Activated B cell treated with CpG ODN at 0.5 μM for 24 hours (primary cell): ENCODE measurements around the gene KLHL35. TPM values are rescaled to one million over a fixed set of nuclear protein-coding genes. Genes with fewer than 3 reads are reported as not detected.

Experiments used
- ATAC-seq: fragments of 200-7000 bp; cut with Tn5 transposase; one replicate; pipeline ENCODE4 v1.10.0; 2021; ENCODE audit warnings: low read depth, mild to moderate bottlenecking, moderate library complexity
- CTCF ChIA-PET: fragments of 350-600 bp; sonication (Branson Sonifier 250); formaldehyde crosslinking; loops from one replicate; lab custom pipeline; 2021; ENCODE audit warnings: antibody characterized with exemption; lab: Charles Lee
- POLR2A ChIA-PET: fragments of 350-600 bp; sonication (Branson Sonifier 250); formaldehyde crosslinking; loops from one replicate; lab custom pipeline; 2021; ENCODE audit warnings: antibody characterized with exemption; lab: Charles Lee
- DNase-seq: peaks from one replicate; pipeline ENCODE4 v3.0.0; 2022
- H3K27ac Mint-ChIP-seq: one replicate; pipeline ENCODE4 v1.8.0; 2020; ENCODE audit warnings: mixed read lengths
- H3K27me3 Mint-ChIP-seq: one replicate; pipeline ENCODE4 v1.8.0; 2021; ENCODE audit warnings: mixed read lengths
- H3K36me3 Mint-ChIP-seq: one replicate; pipeline ENCODE4 v1.8.0; 2021; ENCODE audit warnings: low read depth, mixed read lengths
- H3K4me1 Mint-ChIP-seq: one replicate; pipeline ENCODE4 v1.8.0; 2021; ENCODE audit warnings: mixed read lengths
- H3K4me3 Mint-ChIP-seq: one replicate; pipeline ENCODE4 v1.8.0; 2020; ENCODE audit warnings: mild to moderate bottlenecking, mixed read lengths
- H3K9me3 Mint-ChIP-seq: one replicate; pipeline ENCODE4 v1.8.0; 2020; ENCODE audit warnings: mixed read lengths
- intact Hi-C: fragments of 100-400 bp; cut with micrococcal nuclease; formaldehyde crosslinking; loops from one replicate; pipeline ENCODE4 v1.15.1; 2024
- total RNA-seq: library from RNA; stranded (reverse); gene quantifications from 2 replicates; pipeline ENCODE4 v1.2.3, GENCODE V29; 2022
- TF ChIP-seq, protein P1 (sequence below): fragments of 200-600 bp; IDR thresholded peaks from one replicate; pipeline ENCODE4 v1.8.0; 2022; ENCODE audit warnings: antibody characterized with exemption, mild to moderate bottlenecking

Gene KLHL35
- total RNA-seq, 1 donor from 2014 or later = 0.11 TPM

DNA sequence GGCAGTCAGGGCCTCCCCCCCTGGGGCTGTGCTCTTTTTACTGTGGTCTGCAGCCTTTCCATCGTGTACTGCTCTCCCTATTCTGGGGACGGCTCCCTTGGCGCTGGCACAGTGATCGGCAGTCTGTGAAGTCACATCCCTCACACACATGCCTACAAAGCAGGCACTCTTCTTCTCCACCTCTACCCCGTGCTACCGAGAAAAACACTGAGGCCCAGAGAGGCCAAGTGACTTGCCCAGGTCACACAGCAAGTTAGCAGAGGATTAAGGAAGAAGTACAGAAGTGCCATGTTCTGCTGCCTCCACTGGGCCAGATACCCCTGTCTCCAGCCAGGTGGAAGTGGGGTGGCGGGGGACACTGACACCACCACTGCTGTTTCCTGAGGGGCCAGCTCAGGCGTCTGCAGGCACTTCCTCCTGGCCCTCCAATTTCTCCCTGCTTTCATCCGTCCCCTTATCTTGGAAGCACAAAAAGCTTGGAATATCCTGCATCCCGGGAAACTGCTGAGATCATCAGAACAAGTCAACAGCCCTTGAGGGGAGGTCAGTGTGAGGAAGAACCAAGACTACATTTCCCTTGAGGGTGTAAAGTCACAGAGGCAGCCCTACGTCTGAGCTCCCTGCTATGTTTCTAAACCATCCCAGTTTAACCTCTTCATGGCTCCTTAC, 30.2 kb upstream of the KLHL35 start:
- ATAC-seq = no peak
- Mint-ChIP-seq H3K36me3 (peaks cover 9% of the 10 kb centered on the region), H3K4me3 (no peak overlapping the region), H3K27ac (no peak overlapping the region), H3K9me3 (no peaks in the 10 kb centered on the region), H3K4me1 (peaks cover 12% of the 10 kb centered on the region), H3K27me3 (no peaks in the 10 kb centered on the region)
- ChIA-PET POLR2A (no interaction called here), CTCF (interaction anchor here (1.6 kb wide), 1 partner anchor 68 kb away, joined by 3 read pairs; no protein-coding TSS in a partner anchor)
- intact Hi-C loops = no loop called here
- DNase-seq = no peak
- TF ChIP-seq, protein P1, sequence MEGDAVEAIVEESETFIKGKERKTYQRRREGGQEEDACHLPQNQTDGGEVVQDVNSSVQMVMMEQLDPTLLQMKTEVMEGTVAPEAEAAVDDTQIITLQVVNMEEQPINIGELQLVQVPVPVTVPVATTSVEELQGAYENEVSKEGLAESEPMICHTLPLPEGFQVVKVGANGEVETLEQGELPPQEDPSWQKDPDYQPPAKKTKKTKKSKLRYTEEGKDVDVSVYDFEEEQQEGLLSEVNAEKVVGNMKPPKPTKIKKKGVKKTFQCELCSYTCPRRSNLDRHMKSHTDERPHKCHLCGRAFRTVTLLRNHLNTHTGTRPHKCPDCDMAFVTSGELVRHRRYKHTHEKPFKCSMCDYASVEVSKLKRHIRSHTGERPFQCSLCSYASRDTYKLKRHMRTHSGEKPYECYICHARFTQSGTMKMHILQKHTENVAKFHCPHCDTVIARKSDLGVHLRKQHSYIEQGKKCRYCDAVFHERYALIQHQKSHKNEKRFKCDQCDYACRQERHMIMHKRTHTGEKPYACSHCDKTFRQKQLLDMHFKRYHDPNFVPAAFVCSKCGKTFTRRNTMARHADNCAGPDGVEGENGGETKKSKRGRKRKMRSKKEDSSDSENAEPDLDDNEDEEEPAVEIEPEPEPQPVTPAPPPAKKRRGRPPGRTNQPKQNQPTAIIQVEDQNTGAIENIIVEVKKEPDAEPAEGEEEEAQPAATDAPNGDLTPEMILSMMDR = no peak

DNA sequence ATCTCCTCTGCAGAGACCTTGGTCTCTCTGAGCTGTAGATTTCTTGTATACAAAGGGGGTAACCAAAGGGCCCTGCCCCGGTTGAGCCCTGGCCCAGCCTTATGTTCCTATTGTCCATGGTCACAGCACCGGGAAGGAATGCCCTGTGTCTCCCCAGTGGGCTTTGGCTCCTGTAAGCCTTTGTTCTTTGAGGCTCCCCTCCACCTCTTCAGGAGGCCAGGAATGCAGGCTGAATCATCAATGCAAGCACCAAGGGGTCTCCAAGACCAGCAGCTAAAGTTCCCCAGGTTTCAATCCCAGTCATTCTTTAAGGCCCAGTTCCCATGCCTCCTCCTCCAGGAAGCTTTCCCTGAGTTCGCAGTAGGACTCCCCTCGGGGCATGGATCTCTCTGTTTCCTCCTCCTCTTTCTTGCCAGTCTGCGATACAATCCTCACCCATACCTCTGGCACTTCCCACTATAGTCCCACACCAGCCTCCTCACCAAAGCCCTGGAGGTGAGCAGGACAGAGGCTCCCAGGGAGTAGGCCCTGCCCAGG, 29.2 kb upstream of the KLHL35 start:
- ATAC-seq (no peak), DNase-seq (no peak)
- ChIA-PET POLR2A (no interaction called here), CTCF (interaction anchor here (1.6 kb wide), 1 partner anchor 70 kb away, joined by 3 read pairs; no protein-coding TSS in a partner anchor)
- intact Hi-C loops = no loop called here
- no peak overlapping the region for H3K27ac Mint-ChIP-seq
- peaks cover 9% of the 10 kb centered on the region for H3K4me1 Mint-ChIP-seq
- H3K36me3 Mint-ChIP-seq = peaks cover 7% of the 10 kb centered on the region
- no peaks in the 10 kb centered on the region for H3K9me3 Mint-ChIP-seq
- TF ChIP-seq, protein P1 = no peak
- no peaks in the 10 kb centered on the region for H3K27me3 Mint-ChIP-seq
- no peak overlapping the region for H3K4me3 Mint-ChIP-seq

DNA sequence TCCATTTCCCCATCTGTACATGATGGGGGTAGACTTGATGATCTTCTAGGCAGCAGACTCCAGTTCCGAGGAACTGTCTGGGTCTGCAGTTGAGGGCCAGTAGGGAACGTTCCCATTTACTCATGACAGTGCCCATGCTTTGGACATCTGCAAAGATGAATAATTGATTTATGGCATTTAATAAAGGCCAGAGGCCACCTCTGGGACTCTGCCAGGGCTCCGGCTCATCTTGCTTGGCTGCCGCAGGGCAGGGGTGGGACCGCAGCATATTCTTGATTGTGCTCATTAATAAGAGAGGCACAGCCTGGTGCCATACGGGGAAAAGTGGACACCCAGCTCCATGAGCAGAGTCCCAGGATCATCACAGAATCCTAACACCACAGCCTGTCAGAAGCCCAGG, 28.1 kb upstream of the KLHL35 start:
- DNase-seq (no peak), ATAC-seq (no peak)
- no peak overlapping the region for H3K4me3 Mint-ChIP-seq
- peaks cover 1% of the 10 kb centered on the region for H3K4me1 Mint-ChIP-seq
- CTCF ChIA-PET = no interaction called here
- H3K27me3 Mint-ChIP-seq = no peaks in the 10 kb centered on the region
- TF ChIP-seq, protein P1 = no peak
- peaks cover 7% of the 10 kb centered on the region for H3K36me3 Mint-ChIP-seq
- no peaks in the 10 kb centered on the region for H3K9me3 Mint-ChIP-seq
- intact Hi-C loops = no loop called here
- no peak overlapping the region for H3K27ac Mint-ChIP-seq
- POLR2A ChIA-PET = no interaction called here

DNA sequence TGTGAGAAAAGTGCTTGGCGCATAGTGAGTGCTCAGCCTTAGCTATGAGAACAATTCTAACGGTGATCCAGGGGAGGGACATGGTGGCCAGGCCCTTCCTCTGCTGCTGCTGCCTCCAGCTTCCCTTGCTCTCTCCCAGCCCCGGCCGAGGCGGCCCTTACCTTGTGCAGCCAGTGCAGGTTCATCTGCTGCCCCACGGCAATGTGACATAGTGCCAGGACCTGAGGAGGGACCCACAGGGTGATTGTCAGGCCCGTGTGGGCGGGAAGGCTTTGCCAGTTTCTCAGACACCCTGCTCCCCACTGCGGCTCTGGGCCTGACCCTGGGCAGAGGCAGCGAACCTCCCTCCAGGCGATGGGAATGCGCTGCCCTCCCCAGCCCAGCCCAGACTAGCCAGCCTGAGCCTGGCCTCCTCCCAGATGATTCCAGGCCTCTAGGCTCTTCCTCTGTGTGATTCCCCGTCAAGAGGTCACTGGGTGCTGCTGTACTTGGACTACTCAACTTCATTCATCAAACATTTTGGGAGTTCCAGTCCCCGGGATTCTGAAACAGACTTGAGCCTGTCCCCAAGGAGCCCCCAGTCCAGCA, 23.7 kb upstream of the KLHL35 start:
- DNase-seq (no peak), ATAC-seq (no peak)
- Mint-ChIP-seq H3K4me1 (no peaks in the 10 kb centered on the region), H3K27ac (no peak overlapping the region), H3K4me3 (no peak overlapping the region), H3K9me3 (no peaks in the 10 kb centered on the region), H3K27me3 (no peaks in the 10 kb centered on the region), H3K36me3 (peaks cover 15% of the 10 kb centered on the region)
- intact Hi-C loops = no loop called here
- ChIA-PET CTCF (no interaction called here), POLR2A (no interaction called here)
- TF ChIP-seq, protein P1 = no peak

DNA sequence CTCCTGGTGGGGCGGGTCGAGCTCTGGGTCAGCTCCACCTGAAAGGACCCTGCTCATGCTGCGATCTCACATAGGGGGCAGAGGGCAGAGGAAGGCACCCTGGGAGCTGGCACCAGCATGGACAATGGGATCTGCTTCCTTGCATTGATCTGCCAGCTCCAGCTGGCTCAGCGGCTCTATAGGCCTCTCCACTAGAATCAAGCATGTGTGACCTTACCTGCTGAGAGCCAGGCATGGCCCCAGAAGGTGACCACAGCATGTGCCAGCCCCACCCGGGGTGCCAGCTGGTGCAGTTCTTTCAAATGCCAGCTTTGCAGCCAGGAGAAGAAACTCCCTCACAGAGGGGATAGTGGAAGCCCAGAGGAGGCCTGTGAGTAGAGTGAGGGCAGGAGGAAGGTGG, 22.0 kb upstream of the KLHL35 start:
- no peaks in the 10 kb centered on the region for H3K27me3 Mint-ChIP-seq
- ChIA-PET CTCF (interaction anchor here (1.0 to 1.7 kb wide), 2 partner anchors 9 to 77 kb away, joined by 3 read pairs; no protein-coding TSS in a partner anchor), POLR2A (interaction anchor here (0.5 kb wide), 1 partner anchor 418 kb away, joined by 4 read pairs; no protein-coding TSS in a partner anchor)
- peaks cover 10% of the 10 kb centered on the region for H3K36me3 Mint-ChIP-seq
- intact Hi-C loops = no loop called here
- no peaks in the 10 kb centered on the region for H3K9me3 Mint-ChIP-seq
- no peak overlapping the region for H3K4me3 Mint-ChIP-seq
- H3K4me1 Mint-ChIP-seq = no peaks in the 10 kb centered on the region
- ATAC-seq (no peak), DNase-seq (no peak)
- TF ChIP-seq, protein P1 = no peak
- no peak overlapping the region for H3K27ac Mint-ChIP-seq
